Osteoblast (primary cell): Measurements from ENCODE around the gene APC2. TPM values are rescaled to one million over a fixed set of nuclear protein-coding genes. Genes with fewer than 3 reads are reported as not detected.

Experiments used
- DNase-seq: peaks from one replicate; pipeline ENCODE4 v3.0.0; 2011; ENCODE audit warnings: low spot score, mixed read lengths; ENCODE audit not compliant: insufficient read length; ENCODE audit errors: missing footprints
- H2AFZ ChIP-seq: 2 replicates; pipeline ENCODE4 v1.6.0; 2011; ENCODE audit warnings: mild to moderate bottlenecking, low read length
- H3K27ac ChIP-seq: 2 replicates; pipeline ENCODE4 v1.5.1; 2011; ENCODE audit warnings: mild to moderate bottlenecking, low read depth, low read length, moderate library complexity
- H3K27me3 ChIP-seq: 2 replicates; pipeline ENCODE4 v1.6.0; 2012; ENCODE audit warnings: mild to moderate bottlenecking, control low read depth, inconsistent platforms, low read length, moderate library complexity; ENCODE audit not compliant: insufficient read depth
- H3K36me3 ChIP-seq: 2 replicates; pipeline ENCODE4 v1.5.1; 2011; ENCODE audit warnings: mild to moderate bottlenecking, low read length, control low read depth, moderate library complexity; ENCODE audit not compliant: insufficient read depth
- H3K4me1 ChIP-seq: 2 replicates; pipeline ENCODE4 v1.5.1; 2011; ENCODE audit warnings: mild to moderate bottlenecking, low read length, control low read depth, moderate library complexity; ENCODE audit not compliant: insufficient read depth
- H3K4me2 ChIP-seq: 2 replicates; pipeline ENCODE4 v1.6.0; 2011; ENCODE audit warnings: mild to moderate bottlenecking, low read length; ENCODE audit not compliant: insufficient read depth
- H3K4me3 ChIP-seq: fragments of 200-600 bp; sonication (generic); 3 replicates; pipeline ENCODE4 v1.5.1; 2012; ENCODE audit warnings: mild to moderate bottlenecking, low read length, inconsistent platforms; ENCODE audit not compliant: insufficient read depth
- H3K79me2 ChIP-seq: 2 replicates; pipeline ENCODE4 v1.6.0; 2012; ENCODE audit warnings: mild to moderate bottlenecking, low read length, control low read depth, inconsistent platforms; ENCODE audit not compliant: insufficient read depth
- H3K9me3 ChIP-seq: 2 replicates; pipeline ENCODE4 v1.5.1; 2011; ENCODE audit warnings: low read depth, low read length, control low read depth
- H4K20me1 ChIP-seq: 2 replicates; pipeline ENCODE4 v1.6.0; 2012; ENCODE audit warnings: mild to moderate bottlenecking, low read length, control low read depth; ENCODE audit not compliant: insufficient read depth
- CTCF ChIP-seq: IDR thresholded peaks from 2 replicates; pipeline ENCODE4 v1.5.1; 2011; ENCODE audit warnings: mild to moderate bottlenecking, low read depth, low read length, moderate library complexity; ENCODE audit errors: extremely low read depth
- total RNA-seq: library from RNA; depleted of rRNA; stranded (reverse); fragments of >200 nt; gene quantifications from 2 replicates; pipeline ENCODE4 v1.2.3, GENCODE V29; 2012

The APC2 gene
- total RNA-seq, 1 donor, result 0.36 TPM

- Histone ChIP-seq H3K4me2 (no peak overlapping the region), H3K27ac (no peak overlapping the region), H3K9me3 (no peaks in the 10 kb centered on the region), H3K27me3 (peaks cover 17% of the 10 kb centered on the region), H3K4me3 (no peak overlapping the region), H3K79me2 (no peaks in the 10 kb centered on the region), H3K36me3 (no peaks in the 10 kb centered on the region), H4K20me1 (no peaks in the 10 kb centered on the region), H3K4me1 (no peaks in the 10 kb centered on the region), H2AFZ (no peak overlapping the region)
- TF ChIP-seq CTCF, result no peak
- no peak for DNase-seq
Measured at GRCh38 chr19:1494115-1494815, 44.3 kb downstream of the APC2 start.

- Histone ChIP-seq H3K27me3 (peaks cover 17% of the 10 kb centered on the region), H3K4me3 (no peak overlapping the region), H3K4me2 (no peak overlapping the region), H3K36me3 (no peaks in the 10 kb centered on the region), H3K4me1 (no peaks in the 10 kb centered on the region), H4K20me1 (no peaks in the 10 kb centered on the region), H3K27ac (no peak overlapping the region), H3K9me3 (no peaks in the 10 kb centered on the region), H2AFZ (no peak overlapping the region), H3K79me2 (no peaks in the 10 kb centered on the region)
- no peak for TF ChIP-seq CTCF
- DNase-seq, result no peak
Measured at GRCh38 chr19:1495051-1495798, 45.3 kb downstream of the APC2 start.

GRCh38 chr19:1495799-1496713 is 46.1 kb downstream of the APC2 start:
- no peak for DNase-seq
- peaks cover 17% of the 10 kb centered on the region for H3K27me3 ChIP-seq
- H3K27ac ChIP-seq, result no peak overlapping the region
- no peak overlapping the region for H2AFZ ChIP-seq
- no peak for TF ChIP-seq CTCF
- no peak overlapping the region for H3K4me2 ChIP-seq
- no peaks in the 10 kb centered on the region for H3K9me3 ChIP-seq
- no peaks in the 10 kb centered on the region for H3K36me3 ChIP-seq
- no peak overlapping the region for H3K4me3 ChIP-seq
- no peaks in the 10 kb centered on the region for H3K79me2 ChIP-seq
- H4K20me1 ChIP-seq, result no peaks in the 10 kb centered on the region
- H3K4me1 ChIP-seq, result no peaks in the 10 kb centered on the region
